HepG2 (cell line): Measurements from ENCODE around the gene OTUD7B. TPM values are rescaled to one million over a fixed set of nuclear protein-coding genes. Genes with fewer than 3 reads are reported as not detected.

Experiments used
- ATAC-seq: fragments of 200-7000 bp; cut with Tn5 transposase; 3 replicates; pipeline ENCODE4 v1.9.1; 2020; ENCODE audit warnings: mild to moderate bottlenecking, moderate library complexity
- BruUV-seq: library from RNA; stranded (reverse); fragments of 400-500 nt; replicated peaks from 2 replicates; lab custom pipeline; 2021; lab: Mats Ljungman, UMichigan
- CTCF ChIA-PET: fragments of 300-600 bp; formaldehyde crosslinking; extraction: SDS; loops from one replicate; lab custom pipeline; 2021; ENCODE audit warnings: low total read pairs, inconsistent platforms, low intra/inter-chr PET ratio; lab: Yijun Ruan, JAX
- POLR2A ChIA-PET: fragments of 350-600 bp; sonication (Branson Sonifier 250); formaldehyde crosslinking; loops from one replicate; lab custom pipeline; 2020; ENCODE audit warnings: antibody characterized with exemption, inconsistent platforms; lab: Yijun Ruan, JAX
- DNase-seq: peaks from one replicate; pipeline ENCODE4 v3.0.0-alpha.2; 2015; ENCODE audit warnings: low spot score
- FAIRE-seq: peaks from 3 replicates; lab custom pipeline; 2011; peaks lifted over from hg19 to GRCh38; lab: Jason Lieb, UNC
- H2AFZ ChIP-seq: one replicate; pipeline ENCODE4 v1.6.1; 2011; ENCODE audit warnings: low read length, inconsistent platforms
- H3K27ac ChIP-seq: fragments of 300-600 bp; 3 replicates; pipeline ENCODE4 v1.8.0; 2011; ENCODE audit warnings: mixed run types, mild to moderate bottlenecking, mixed read lengths, low read length, inconsistent platforms; ENCODE audit not compliant: insufficient read depth; ENCODE audit errors: extremely low read length
- H3K27me3 ChIP-seq, 2 experiments: fragments of 200-600 bp in 1 of 2; 2 replicates in 1 of 2; 3 replicates in 1 of 2; pipeline versions ENCODE4 v1.6.0 to v1.8.0; 2011; ENCODE audit warnings: low read length in 2 of 2, mild to moderate bottlenecking in 2 of 2, moderate library complexity in 2 of 2, inconsistent platforms in 1 of 2; ENCODE audit not compliant: insufficient read depth in 2 of 2, control insufficient read depth in 1 of 2
- H3K36me3 ChIP-seq, 2 experiments: fragments of 200-600 bp in 1 of 2; replicated peaks in 1 of 2; 2 replicates in 1 of 2; 3 replicates in 1 of 2; pipeline versions ENCODE4 v1.5.1 to v1.8.0; 2011; ENCODE audit warnings: low read length in 2 of 2, inconsistent platforms in 1 of 2; ENCODE audit not compliant: insufficient read depth in 2 of 2, control insufficient read depth in 1 of 2
- H3K4me1 ChIP-seq: 2 replicates; pipeline ENCODE4 v1.5.1; 2012; ENCODE audit warnings: low read length, inconsistent platforms; ENCODE audit not compliant: insufficient read depth
- H3K4me2 ChIP-seq: 2 replicates; pipeline ENCODE4 v1.6.0; 2011; ENCODE audit warnings: low read depth, low read length, inconsistent platforms
- H3K4me3 ChIP-seq, 3 experiments: fragments of 200-600 bp in 1 of 3; sonication (generic), shearing (Covaris generic) in 1 of 3; replicated peaks in 1 of 3; 2 replicates each; pipeline ENCODE4 v1.5.1; 2011 to 2016; ENCODE audit warnings: low read length in 3 of 3, inconsistent platforms in 2 of 3, low read depth in 2 of 3, mild to moderate bottlenecking in 2 of 3, control low read depth in 1 of 3, mixed read lengths in 1 of 3; ENCODE audit not compliant: insufficient read depth in 1 of 3
- H3K79me2 ChIP-seq: one replicate; pipeline ENCODE4 v1.6.1; 2011; ENCODE audit warnings: low read length, inconsistent platforms; ENCODE audit not compliant: insufficient read depth
- H3K9ac ChIP-seq: 2 replicates; pipeline ENCODE4 v1.6.0; 2011; ENCODE audit warnings: mild to moderate bottlenecking, low read depth, low read length, inconsistent platforms; ENCODE audit not compliant: insufficient read depth
- H3K9me3 ChIP-seq: 2 replicates; pipeline ENCODE4 v1.5.1; 2012; ENCODE audit warnings: mild to moderate bottlenecking, low read length
- H4K20me1 ChIP-seq: 2 replicates; pipeline ENCODE4 v1.6.0; 2011; ENCODE audit warnings: inconsistent platforms, mild to moderate bottlenecking, low read length, moderate library complexity; ENCODE audit not compliant: insufficient read depth
- MBNL3 ChIP-seq: fragments of 250-450 bp; sonication (Bioruptor Pico); conservative IDR thresholded peaks from 2 replicates; pipeline ENCODE4 v1.8.0; 2022; ENCODE audit warnings: mild to moderate bottlenecking, inconsistent platforms
- MLLT10 ChIP-seq: sonication (generic); formaldehyde crosslinking; IDR thresholded peaks from 2 replicates; pipeline ENCODE4 v1.4.0; 2020; ENCODE audit warnings: missing genetic modification reagents
- NKX3-1 ChIP-seq: sonication (generic); formaldehyde crosslinking; IDR thresholded peaks from 2 replicates; pipeline ENCODE4 v1.5.0; 2020; ENCODE audit warnings: missing genetic modification reagents
- SAP130 ChIP-seq: IDR thresholded peaks from 2 replicates; pipeline ENCODE4 v1.6.1; 2016; ENCODE audit warnings: low read depth
- ZC3H13 ChIP-seq: sonication (generic); formaldehyde crosslinking; IDR thresholded peaks from 2 replicates; pipeline ENCODE4 v1.8.1; 2023; ENCODE audit warnings: mild to moderate bottlenecking, missing genetic modification reagents, moderate library complexity
- ZFP36L2 ChIP-seq: sonication (generic); formaldehyde crosslinking; IDR thresholded peaks from 2 replicates; pipeline ENCODE4 v1.4.0; 2020; ENCODE audit warnings: missing genetic modification reagents
- ZNF547 ChIP-seq: sonication (generic); formaldehyde crosslinking; IDR thresholded peaks from 2 replicates; pipeline ENCODE4 v1.5.1; 2020; ENCODE audit warnings: mild to moderate bottlenecking, missing genetic modification reagents
- ZNF724P ChIP-seq: sonication (generic); formaldehyde crosslinking; IDR thresholded peaks from 2 replicates; pipeline ENCODE4 v1.8.0; 2022; ENCODE audit warnings: missing genetic modification reagents, borderline replicate concordance
- ZNF850 ChIP-seq: sonication (generic); formaldehyde crosslinking; conservative IDR thresholded peaks from 2 replicates; pipeline ENCODE4 v1.9.0; 2021; ENCODE audit warnings: mild to moderate bottlenecking, missing genetic modification reagents
- WGBS: methylation state at CpG from one replicate; pipeline ENCODE4 v1.1.6; 2017; ENCODE audit warnings: low lambda C conversion rate; 5-methylcytosine and 5-hydroxymethylcytosine counted together
- in situ Hi-C: cut with HindIII; loops from 2 replicates; pipeline ENCODE4 v1.10.0; 2017; ENCODE audit warnings: low pct_unique_long_range_greater_than_20kb; ENCODE audit not compliant: extremely low pct_ligation_motif_present
- intact Hi-C: fragments of 100-400 bp; cut with micrococcal nuclease; formaldehyde crosslinking; loops from one replicate; pipeline ENCODE4 v1.10.0; 2022; ENCODE audit not compliant: unreplicated experiment
- polyA plus RNA-seq, 8 experiments: library from polyadenylated mRNA; depleted of rRNA in 3 of 8; stranded (reverse) in 7 of 8; unstranded in 1 of 8; fragments of >200 nt; fragmentation: Illumina TruSeq in 4 of 8; extraction: Trizol in 4 of 8; gene quantifications; 2 replicates each; pipeline versions ENCODE4 v1.2.1 to v1.2.3, GENCODE V29; 2011 to 2016; ENCODE audit warnings: low read depth in 4 of 8, missing spikeins in 1 of 8, mixed read lengths in 1 of 8; ENCODE audit not compliant: insufficient read depth in 1 of 8
- total RNA-seq, 5 experiments: library from RNA; depleted of rRNA; stranded (reverse); fragments of >200 nt; fragmentation: Illumina TruSeq; extraction: Trizol; gene quantifications; 2 replicates each; pipeline ENCODE4 v1.2.3, GENCODE V29; 2016; ENCODE audit warnings: low read depth in 1 of 5
- TF ChIP-seq, protein P1 (sequence below): sonication (generic); formaldehyde crosslinking; IDR thresholded peaks from 2 replicates; pipeline ENCODE4 v1.8.1; 2023; ENCODE audit warnings: mild to moderate bottlenecking, inconsistent platforms, moderate library complexity, missing genetic modification reagents, borderline replicate concordance
- TF ChIP-seq, protein P2 (sequence below): sonication (generic); formaldehyde crosslinking; IDR thresholded peaks from 2 replicates; pipeline ENCODE4 v1.4.0; 2020; ENCODE audit warnings: missing genetic modification reagents
- TF ChIP-seq, protein P3 (sequence below): sonication (generic); formaldehyde crosslinking; IDR thresholded peaks from 2 replicates; pipeline ENCODE4 v1.4.0; 2020; ENCODE audit warnings: mild to moderate bottlenecking, missing genetic modification reagents, borderline replicate concordance
- TF ChIP-seq, protein P4 (sequence below): sonication (generic); formaldehyde crosslinking; IDR thresholded peaks from 2 replicates; pipeline ENCODE4 v1.4.0; 2020; ENCODE audit warnings: missing genetic modification reagents

The OTUD7B gene
- total and polyA plus RNA-seq, 2 of the 13 experiments (the other 11 are each of a cell fraction or from before 2014, with no cell fraction given): 5.1 to 11.2 TPM

DNA sequence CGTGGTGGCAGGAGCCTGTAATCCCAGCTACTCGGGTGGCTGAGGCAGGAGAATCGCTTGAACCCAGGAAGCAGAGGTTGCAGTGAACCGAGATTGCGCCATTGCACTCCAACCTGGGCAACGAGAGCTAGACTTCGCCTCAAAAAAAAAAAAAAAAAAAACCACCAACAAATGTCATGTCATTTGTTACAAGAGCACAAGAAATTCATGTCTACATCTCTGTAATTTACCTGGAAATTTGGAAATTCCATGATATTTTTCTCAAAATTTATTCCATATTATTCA lies 40.5 kb upstream of the OTUD7B start:
- ChIA-PET CTCF (interaction anchor here (4.4 kb wide), 1 partner anchor 88 kb away, joined by 61 read pairs; no protein-coding TSS in a partner anchor), POLR2A (interaction anchor here (0.6 to 1.2 kb wide), 3 partner anchors 16 to 163 kb away, joined by 3 to 4 read pairs (median 3); partner anchors contain the start of gene OTUD7B)
- H4K20me1 ChIP-seq: no peaks in the 10 kb centered on the region
- peaks cover 16% of the 10 kb centered on the region; the same call in 1 of the 2 replicates for H3K4me1 ChIP-seq
- H3K27ac ChIP-seq: no peak overlapping the region
- ATAC-seq (no peak), DNase-seq (no peak), FAIRE-seq (no peak)
- no peaks in the 10 kb centered on the region for H3K36me3 ChIP-seq
- WGBS: 34% methylated on average over 7 of the region's 7 CpGs
- H3K4me2 ChIP-seq: no peak overlapping the region
- intact Hi-C loops (loop anchor here (2.0 kb wide), 1 partner anchor 42 kb away; no protein-coding TSS in a partner anchor), in situ Hi-C loops (loop anchor here (5.0 kb wide), 1 partner anchor 89 kb away; no protein-coding TSS in a partner anchor)
- H3K9ac ChIP-seq: no peak overlapping the region
- no peaks in the 10 kb centered on the region for H3K9me3 ChIP-seq
- BruUV-seq: no TSS peak
- H2AFZ ChIP-seq: no peak overlapping the region
- no peaks in the 10 kb centered on the region for H3K27me3 ChIP-seq
- H3K4me3 ChIP-seq: no peak overlapping the region
- H3K79me2 ChIP-seq: no peaks in the 10 kb centered on the region
- TF ChIP-seq ZNF724P (CRISPR knock-in tag) (no peak), NKX3-1 (CRISPR knock-in tag) (no peak), SAP130 (CRISPR knock-in tag) (no peak), MLLT10 (CRISPR knock-in tag) (no peak), MBNL3 (no peak), ZC3H13 (CRISPR knock-in tag) (no peak), ZFP36L2 (CRISPR knock-in tag) (no peak), ZNF547 (CRISPR knock-in tag) (no peak), ZNF850 (CRISPR knock-in tag) (no peak)
- TF ChIP-seq, protein P1, sequence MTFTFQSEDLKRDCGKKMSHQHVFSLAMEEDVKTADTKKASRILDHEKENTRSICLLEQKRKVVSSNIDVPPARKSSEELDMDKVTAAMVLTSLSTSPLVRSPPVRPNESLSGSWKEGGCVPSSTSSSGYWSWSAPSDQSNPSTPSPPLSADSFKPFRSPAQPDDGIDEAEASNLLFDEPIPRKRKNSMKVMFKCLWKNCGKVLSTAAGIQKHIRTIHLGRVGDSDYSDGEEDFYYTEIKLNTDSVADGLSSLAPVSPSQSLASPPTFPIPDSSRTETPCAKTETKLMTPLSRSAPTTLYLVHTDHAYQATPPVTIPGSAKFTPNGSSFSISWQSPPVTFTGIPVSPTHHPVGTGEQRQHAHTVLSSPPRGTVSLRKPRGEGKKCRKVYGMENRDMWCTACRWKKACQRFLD (CRISPR knock-in tag): no peak
- TF ChIP-seq, protein P2, sequence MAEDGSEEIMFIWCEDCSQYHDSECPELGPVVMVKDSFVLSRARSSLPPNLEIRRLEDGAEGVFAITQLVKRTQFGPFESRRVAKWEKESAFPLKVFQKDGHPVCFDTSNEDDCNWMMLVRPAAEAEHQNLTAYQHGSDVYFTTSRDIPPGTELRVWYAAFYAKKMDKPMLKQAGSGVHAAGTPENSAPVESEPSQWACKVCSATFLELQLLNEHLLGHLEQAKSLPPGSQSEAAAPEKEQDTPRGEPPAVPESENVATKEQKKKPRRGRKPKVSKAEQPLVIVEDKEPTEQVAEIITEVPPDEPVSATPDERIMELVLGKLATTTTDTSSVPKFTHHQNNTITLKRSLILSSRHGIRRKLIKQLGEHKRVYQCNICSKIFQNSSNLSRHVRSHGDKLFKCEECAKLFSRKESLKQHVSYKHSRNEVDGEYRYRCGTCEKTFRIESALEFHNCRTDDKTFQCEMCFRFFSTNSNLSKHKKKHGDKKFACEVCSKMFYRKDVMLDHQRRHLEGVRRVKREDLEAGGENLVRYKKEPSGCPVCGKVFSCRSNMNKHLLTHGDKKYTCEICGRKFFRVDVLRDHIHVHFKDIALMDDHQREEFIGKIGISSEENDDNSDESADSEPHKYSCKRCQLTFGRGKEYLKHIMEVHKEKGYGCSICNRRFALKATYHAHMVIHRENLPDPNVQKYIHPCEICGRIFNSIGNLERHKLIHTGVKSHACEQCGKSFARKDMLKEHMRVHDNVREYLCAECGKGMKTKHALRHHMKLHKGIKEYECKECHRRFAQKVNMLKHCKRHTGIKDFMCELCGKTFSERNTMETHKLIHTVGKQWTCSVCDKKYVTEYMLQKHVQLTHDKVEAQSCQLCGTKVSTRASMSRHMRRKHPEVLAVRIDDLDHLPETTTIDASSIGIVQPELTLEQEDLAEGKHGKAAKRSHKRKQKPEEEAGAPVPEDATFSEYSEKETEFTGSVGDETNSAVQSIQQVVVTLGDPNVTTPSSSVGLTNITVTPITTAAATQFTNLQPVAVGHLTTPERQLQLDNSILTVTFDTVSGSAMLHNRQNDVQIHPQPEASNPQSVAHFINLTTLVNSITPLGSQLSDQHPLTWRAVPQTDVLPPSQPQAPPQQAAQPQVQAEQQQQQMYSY: no peak
- TF ChIP-seq, protein P3, sequence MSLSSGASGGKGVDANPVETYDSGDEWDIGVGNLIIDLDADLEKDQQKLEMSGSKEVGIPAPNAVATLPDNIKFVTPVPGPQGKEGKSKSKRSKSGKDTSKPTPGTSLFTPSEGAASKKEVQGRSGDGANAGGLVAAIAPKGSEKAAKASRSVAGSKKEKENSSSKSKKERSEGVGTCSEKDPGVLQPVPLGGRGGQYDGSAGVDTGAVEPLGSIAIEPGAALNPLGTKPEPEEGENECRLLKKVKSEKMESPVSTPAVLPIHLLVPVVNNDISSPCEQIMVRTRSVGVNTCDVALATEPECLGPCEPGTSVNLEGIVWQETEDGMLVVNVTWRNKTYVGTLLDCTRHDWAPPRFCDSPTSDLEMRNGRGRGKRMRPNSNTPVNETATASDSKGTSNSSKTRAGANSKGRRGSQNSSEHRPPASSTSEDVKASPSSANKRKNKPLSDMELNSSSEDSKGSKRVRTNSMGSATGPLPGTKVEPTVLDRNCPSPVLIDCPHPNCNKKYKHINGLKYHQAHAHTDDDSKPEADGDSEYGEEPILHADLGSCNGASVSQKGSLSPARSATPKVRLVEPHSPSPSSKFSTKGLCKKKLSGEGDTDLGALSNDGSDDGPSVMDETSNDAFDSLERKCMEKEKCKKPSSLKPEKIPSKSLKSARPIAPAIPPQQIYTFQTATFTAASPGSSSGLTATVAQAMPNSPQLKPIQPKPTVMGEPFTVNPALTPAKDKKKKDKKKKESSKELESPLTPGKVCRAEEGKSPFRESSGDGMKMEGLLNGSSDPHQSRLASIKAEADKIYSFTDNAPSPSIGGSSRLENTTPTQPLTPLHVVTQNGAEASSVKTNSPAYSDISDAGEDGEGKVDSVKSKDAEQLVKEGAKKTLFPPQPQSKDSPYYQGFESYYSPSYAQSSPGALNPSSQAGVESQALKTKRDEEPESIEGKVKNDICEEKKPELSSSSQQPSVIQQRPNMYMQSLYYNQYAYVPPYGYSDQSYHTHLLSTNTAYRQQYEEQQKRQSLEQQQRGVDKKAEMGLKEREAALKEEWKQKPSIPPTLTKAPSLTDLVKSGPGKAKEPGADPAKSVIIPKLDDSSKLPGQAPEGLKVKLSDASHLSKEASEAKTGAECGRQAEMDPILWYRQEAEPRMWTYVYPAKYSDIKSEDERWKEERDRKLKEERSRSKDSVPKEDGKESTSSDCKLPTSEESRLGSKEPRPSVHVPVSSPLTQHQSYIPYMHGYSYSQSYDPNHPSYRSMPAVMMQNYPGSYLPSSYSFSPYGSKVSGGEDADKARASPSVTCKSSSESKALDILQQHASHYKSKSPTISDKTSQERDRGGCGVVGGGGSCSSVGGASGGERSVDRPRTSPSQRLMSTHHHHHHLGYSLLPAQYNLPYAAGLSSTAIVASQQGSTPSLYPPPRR: no peak
- TF ChIP-seq, protein P4, sequence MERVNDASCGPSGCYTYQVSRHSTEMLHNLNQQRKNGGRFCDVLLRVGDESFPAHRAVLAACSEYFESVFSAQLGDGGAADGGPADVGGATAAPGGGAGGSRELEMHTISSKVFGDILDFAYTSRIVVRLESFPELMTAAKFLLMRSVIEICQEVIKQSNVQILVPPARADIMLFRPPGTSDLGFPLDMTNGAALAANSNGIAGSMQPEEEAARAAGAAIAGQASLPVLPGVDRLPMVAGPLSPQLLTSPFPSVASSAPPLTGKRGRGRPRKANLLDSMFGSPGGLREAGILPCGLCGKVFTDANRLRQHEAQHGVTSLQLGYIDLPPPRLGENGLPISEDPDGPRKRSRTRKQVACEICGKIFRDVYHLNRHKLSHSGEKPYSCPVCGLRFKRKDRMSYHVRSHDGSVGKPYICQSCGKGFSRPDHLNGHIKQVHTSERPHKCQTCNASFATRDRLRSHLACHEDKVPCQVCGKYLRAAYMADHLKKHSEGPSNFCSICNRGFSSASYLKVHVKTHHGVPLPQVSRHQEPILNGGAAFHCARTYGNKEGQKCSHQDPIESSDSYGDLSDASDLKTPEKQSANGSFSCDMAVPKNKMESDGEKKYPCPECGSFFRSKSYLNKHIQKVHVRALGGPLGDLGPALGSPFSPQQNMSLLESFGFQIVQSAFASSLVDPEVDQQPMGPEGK (CRISPR knock-in tag): no peak
